ENCODE data around the gene TMEM170B.

TMEM170B gene

DNA sequence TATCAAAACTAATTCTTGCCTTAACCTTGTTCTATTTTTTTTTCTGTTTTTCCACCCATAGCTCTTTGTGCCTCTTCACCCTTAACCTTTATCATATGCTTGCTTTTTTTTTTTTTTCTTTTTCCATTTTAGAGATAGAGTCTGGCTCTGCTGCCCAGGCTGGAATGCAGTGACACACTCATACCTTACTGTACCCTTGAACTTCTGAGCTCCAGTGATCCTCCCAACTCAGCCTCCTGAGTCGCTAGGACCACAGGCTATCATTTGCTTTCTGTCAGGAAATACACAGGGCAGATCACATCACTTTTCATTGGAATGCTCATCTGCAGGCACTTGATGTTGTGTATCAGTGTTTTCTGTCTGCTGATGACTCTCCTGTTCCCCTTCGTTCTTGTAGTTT is 33.5 kb downstream of the TMEM170B start:
- Histone ChIP-seq H3K9me2 (replicated peaks; ENCODE audit: insufficient read depth, low read length) (no peaks in the 10 kb centered on the region), H3K9ac (ENCODE audit: low read length) (no peak overlapping the region)

DNA sequence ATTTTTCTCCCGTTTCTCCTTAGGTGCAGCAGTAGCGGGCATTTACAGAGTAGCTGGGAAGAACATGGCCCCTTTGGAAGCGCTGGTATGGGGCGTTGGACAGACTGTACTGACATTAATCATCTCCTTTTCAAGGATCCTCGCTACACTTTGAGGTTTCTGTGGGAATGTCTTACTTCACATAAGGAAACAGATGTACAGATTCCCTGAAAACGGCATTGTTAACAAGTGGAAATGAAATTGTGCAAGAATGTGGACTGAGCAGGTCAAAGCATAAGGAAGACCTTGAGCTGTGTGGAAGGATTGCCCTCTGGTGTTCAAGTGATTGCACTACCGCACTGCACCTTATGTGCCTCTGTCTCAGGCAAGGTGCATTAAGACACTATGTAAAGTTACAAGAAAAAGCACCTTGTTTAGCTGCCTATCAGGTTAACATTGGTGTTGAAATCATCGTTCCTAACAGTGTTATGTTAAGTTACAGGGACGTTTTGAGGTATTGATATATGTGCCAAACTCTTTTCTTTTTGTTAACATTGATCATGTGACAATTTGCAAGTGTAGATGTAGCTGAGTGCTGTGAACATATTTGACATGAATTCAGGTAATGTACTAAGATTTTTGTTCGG is 38.0 kb downstream of the TMEM170B start:
- H3K27ac ChIP-seq (ENCODE audit: low read length): no peak overlapping the region

More for the DNA sequence above, 33.5 kb downstream of the TMEM170B start:
- no peak for DNase-seq
- Histone ChIP-seq H3K27me3 (replicated peaks; ENCODE audit: insufficient read depth, low read length) (no peaks in the 10 kb centered on the region), H3K79me2 (ENCODE audit: low read length) (no peaks in the 10 kb centered on the region), H3F3A (ENCODE audit: insufficient read depth, low read length) (no peaks in the 10 kb centered on the region), H3K27ac (ENCODE audit: low read length) (no peak overlapping the region), H2AFZ (ENCODE audit: low read length) (no peak overlapping the region), H3K4me3 (ENCODE audit: low read length) (no peak overlapping the region), H4K20me1 (ENCODE audit: insufficient read depth, low read length) (no peaks in the 10 kb centered on the region), H3K36me3 (replicated peaks; ENCODE audit: insufficient read depth, low read length) (no peaks in the 10 kb centered on the region), H3K4me1 (ENCODE audit: low read length) (peaks cover 4% of the 10 kb centered on the region; the same call in 1 of the 2 replicates), H3K9me3 (replicated peaks; ENCODE audit: insufficient read depth, low read length) (no peaks in the 10 kb centered on the region), H3K4me2 (ENCODE audit: low read depth, low read length) (no peak overlapping the region)
- TF ChIP-seq EZH2phosphoT487 (IDR thresholded peaks at IDR 0.05; ENCODE audit: low read length): no peak
- TF ChIP-seq, protein P1, sequence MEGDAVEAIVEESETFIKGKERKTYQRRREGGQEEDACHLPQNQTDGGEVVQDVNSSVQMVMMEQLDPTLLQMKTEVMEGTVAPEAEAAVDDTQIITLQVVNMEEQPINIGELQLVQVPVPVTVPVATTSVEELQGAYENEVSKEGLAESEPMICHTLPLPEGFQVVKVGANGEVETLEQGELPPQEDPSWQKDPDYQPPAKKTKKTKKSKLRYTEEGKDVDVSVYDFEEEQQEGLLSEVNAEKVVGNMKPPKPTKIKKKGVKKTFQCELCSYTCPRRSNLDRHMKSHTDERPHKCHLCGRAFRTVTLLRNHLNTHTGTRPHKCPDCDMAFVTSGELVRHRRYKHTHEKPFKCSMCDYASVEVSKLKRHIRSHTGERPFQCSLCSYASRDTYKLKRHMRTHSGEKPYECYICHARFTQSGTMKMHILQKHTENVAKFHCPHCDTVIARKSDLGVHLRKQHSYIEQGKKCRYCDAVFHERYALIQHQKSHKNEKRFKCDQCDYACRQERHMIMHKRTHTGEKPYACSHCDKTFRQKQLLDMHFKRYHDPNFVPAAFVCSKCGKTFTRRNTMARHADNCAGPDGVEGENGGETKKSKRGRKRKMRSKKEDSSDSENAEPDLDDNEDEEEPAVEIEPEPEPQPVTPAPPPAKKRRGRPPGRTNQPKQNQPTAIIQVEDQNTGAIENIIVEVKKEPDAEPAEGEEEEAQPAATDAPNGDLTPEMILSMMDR (IDR thresholded peaks at IDR 0.05; ENCODE audit: low read length): no peak
- no peak for TF ChIP-seq EZH2 (optimal IDR thresholded peaks at IDR 0.05; ENCODE audit: low read depth, low read length)

DNA sequence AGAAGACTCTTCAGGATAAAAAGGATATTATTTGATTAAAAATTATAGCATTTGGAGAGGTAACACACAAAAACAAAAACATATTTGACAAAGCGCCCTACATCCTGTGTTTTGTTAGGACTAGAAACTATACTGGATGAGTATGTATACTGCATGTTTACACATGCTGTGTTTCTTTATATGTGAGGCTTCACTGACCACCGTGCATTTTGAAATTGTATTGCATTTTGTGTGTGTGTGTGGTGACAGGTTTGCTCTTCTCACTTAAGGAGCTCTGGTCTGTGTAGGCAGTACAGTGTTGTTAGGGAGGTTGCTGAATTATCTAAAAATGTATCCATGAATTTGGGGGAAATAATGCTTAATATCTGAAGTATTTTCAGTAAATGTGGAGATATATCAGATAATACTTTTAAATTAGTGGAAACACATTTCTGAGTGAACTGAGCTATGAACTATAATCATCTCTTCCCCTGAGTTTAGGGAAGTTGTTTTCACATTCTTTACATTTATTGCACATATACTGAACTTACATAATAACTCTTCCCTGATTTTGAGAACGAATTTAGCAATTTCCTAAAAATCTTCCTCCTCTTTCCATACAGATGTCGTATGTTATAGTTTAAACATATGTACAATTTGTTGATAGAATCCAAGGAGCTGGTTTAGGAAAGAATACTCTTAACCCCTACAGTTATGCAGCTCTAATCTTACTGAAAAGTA is 43.3 kb downstream of the TMEM170B start:
- Histone ChIP-seq H3K9me3 (replicated peaks; ENCODE audit: insufficient read depth, low read length) (no peaks in the 10 kb centered on the region), H3K27ac (ENCODE audit: low read length) (no peak overlapping the region), H3K9me2 (replicated peaks; ENCODE audit: insufficient read depth, low read length) (no peaks in the 10 kb centered on the region), H3F3A (ENCODE audit: insufficient read depth, low read length) (no peaks in the 10 kb centered on the region), H3K36me3 (replicated peaks; ENCODE audit: insufficient read depth, low read length) (no peaks in the 10 kb centered on the region), H3K79me2 (ENCODE audit: low read length) (no peaks in the 10 kb centered on the region), H3K27me3 (replicated peaks; ENCODE audit: insufficient read depth, low read length) (no peaks in the 10 kb centered on the region), H3K9ac (ENCODE audit: low read length) (no peak overlapping the region), H4K20me1 (ENCODE audit: insufficient read depth, low read length) (no peaks in the 10 kb centered on the region), H3K4me3 (ENCODE audit: low read length) (no peak overlapping the region), H3K4me1 (ENCODE audit: low read length) (no peaks in the 10 kb centered on the region), H3K4me2 (ENCODE audit: low read depth, low read length) (no peak overlapping the region), H2AFZ (ENCODE audit: low read length) (no peak overlapping the region)
- no peak for DNase-seq
- no peak for TF ChIP-seq EZH2 (optimal IDR thresholded peaks at IDR 0.05; ENCODE audit: low read depth, low read length)
- no peak for TF ChIP-seq EZH2phosphoT487 (IDR thresholded peaks at IDR 0.05; ENCODE audit: low read length)

More for the DNA sequence above, 38.0 kb downstream of the TMEM170B start:
- H4K20me1 ChIP-seq (ENCODE audit: insufficient read depth, low read length): no peaks in the 10 kb centered on the region
- H3K9ac ChIP-seq (ENCODE audit: low read length): no peak overlapping the region
- H3K9me3 ChIP-seq (replicated peaks; ENCODE audit: insufficient read depth, low read length): no peaks in the 10 kb centered on the region
- H3K9me2 ChIP-seq (replicated peaks; ENCODE audit: insufficient read depth, low read length): no peaks in the 10 kb centered on the region
- H2AFZ ChIP-seq (ENCODE audit: low read length): no peak overlapping the region
- H3K36me3 ChIP-seq (replicated peaks; ENCODE audit: insufficient read depth, low read length): no peaks in the 10 kb centered on the region
- no peaks in the 10 kb centered on the region for H3K4me1 ChIP-seq (ENCODE audit: low read length)
- no peak for TF ChIP-seq EZH2phosphoT487 (IDR thresholded peaks at IDR 0.05; ENCODE audit: low read length)
- TF ChIP-seq, protein P1 (IDR thresholded peaks at IDR 0.05; ENCODE audit: low read length): peak; percentile 95
- TF ChIP-seq EZH2 (optimal IDR thresholded peaks at IDR 0.05; ENCODE audit: low read depth, low read length): no peak
- no peak overlapping the region for H3K4me3 ChIP-seq (ENCODE audit: low read length)
- H3K4me2 ChIP-seq (ENCODE audit: low read depth, low read length): no peak overlapping the region
- H3K27me3 ChIP-seq (replicated peaks; ENCODE audit: insufficient read depth, low read length): no peaks in the 10 kb centered on the region
- DNase-seq: peak; percentile 75
- no peaks in the 10 kb centered on the region for H3K79me2 ChIP-seq (ENCODE audit: low read length)
- H3F3A ChIP-seq (ENCODE audit: insufficient read depth, low read length): no peaks in the 10 kb centered on the region

DNA sequence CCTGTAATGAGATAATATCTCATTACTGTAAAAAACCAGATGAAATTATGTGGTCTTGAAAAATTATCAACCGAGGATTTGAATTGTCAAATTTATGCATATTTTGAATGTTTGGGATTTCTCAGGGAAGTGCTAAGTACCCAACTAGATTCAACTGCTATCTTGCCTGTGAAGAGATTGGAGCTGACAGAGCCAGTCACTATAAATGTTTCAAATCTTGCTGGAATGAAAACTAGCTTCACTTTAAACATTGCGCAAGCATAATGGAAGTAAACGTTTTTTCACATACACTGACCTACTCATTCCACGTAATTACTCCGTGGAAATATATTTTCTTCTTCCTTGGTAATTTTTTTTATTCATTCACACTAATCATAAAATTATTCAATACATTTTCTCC is 46.7 kb downstream of the TMEM170B start:
- Histone ChIP-seq H3K4me2 (ENCODE audit: low read depth, low read length) (no peak overlapping the region), H3K27me3 (replicated peaks; ENCODE audit: insufficient read depth, low read length) (no peaks in the 10 kb centered on the region), H3F3A (ENCODE audit: insufficient read depth, low read length) (no peaks in the 10 kb centered on the region), H3K27ac (ENCODE audit: low read length) (no peak overlapping the region), H3K9me3 (replicated peaks; ENCODE audit: insufficient read depth, low read length) (no peaks in the 10 kb centered on the region), H3K79me2 (ENCODE audit: low read length) (no peaks in the 10 kb centered on the region), H2AFZ (ENCODE audit: low read length) (no peak overlapping the region), H4K20me1 (ENCODE audit: insufficient read depth, low read length) (no peaks in the 10 kb centered on the region), H3K9me2 (replicated peaks; ENCODE audit: insufficient read depth, low read length) (no peaks in the 10 kb centered on the region), H3K36me3 (replicated peaks; ENCODE audit: insufficient read depth, low read length) (no peaks in the 10 kb centered on the region), H3K4me1 (ENCODE audit: low read length) (no peaks in the 10 kb centered on the region), H3K4me3 (ENCODE audit: low read length) (no peak overlapping the region), H3K9ac (ENCODE audit: low read length) (no peak overlapping the region)
- DNase-seq: no peak
- TF ChIP-seq EZH2 (optimal IDR thresholded peaks at IDR 0.05; ENCODE audit: low read depth, low read length) (no peak), EZH2phosphoT487 (IDR thresholded peaks at IDR 0.05; ENCODE audit: low read length) (no peak)
- TF ChIP-seq, protein P1 (IDR thresholded peaks at IDR 0.05; ENCODE audit: low read length): no peak
